ENCODE measurements around the gene MUC5B. TPM values are rescaled to one million over a fixed set of nuclear protein-coding genes. Genes with fewer than 3 reads are reported as not detected.

The MUC5B gene
- total and polyA plus RNA-seq, 3 donors from 2014 or later, result 0.45 to 0.87 (median 0.50) TPM

DNA sequence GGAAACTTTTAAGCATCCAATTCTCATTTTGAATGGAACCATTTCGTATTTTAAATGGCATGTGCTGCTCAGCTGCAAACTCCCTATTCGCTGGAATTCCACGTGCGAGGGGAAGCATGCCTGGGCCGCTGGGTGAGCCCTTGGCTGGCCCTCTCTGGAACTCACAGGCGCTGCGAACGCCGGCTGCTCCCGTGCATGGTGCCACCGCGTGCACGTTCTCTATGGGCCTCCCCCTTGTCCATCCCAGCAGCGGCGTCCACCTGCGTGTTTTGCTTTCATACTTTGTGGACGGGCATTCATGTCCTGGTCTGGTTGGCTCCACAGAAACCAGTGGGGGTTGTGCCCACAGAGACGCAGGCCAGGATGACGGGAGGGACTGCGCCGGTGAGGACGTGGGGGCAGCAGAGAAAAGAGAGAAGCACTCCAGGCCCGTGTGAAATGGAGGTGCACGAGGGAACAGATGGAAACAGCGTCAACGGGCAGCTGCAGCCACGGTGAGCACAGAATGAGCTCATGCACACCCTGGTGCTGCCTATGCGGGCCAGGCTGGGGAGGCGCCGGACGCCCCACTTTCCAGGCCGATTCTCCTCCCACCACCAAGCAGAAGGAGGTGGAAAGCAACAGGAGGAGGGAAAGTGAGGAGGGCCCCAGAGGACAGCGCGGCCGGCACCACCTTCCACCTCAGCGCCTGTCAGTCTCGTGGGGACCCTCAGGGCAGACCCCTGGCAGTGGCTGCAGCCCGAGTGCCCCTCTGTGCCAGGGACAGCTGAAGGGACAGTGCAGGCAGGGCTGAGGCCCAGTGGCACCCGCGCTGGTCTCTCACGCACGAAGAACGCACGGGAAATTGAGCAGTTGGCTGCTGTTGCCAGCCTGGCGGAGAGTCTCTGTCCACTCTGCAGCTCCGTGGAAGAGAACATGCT is 57.5 kb downstream of the MUC5B start:
- WGBS, 2 donors, result 89 to 93% methylated on average over 43 to 46 of the region's 46 CpGs

DNA sequence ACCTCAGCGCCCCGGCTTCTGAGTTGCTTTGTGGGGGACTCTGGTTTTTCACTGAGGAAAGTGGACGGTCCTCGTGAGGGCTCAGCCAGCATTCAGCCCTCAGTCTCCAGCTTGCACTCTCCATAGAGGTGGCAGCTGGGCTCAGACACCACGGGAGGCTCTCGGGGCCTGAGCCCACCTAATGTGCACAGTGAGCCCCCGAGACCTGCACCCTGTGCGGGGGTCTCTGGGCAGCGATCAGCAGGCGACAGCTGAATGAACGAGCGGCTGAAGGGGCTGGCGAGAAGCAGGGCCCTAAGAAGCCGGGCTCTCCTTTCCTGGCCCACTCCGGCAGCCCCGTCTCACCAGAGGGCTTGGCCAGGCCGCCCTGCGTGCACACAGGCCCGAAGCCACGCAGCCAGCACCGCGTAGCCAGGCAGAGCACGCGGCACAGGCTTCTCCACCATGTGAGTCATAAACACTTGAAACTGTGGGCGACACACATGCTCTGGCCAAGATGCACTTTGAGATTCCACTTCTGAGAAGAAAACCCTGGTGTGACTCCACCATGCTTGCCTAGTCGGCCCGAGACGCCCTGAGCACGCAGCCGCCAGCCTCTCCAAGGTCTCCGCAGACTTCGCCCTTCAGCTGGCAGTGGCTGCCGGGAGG is 58.6 kb downstream of the MUC5B start:
- intact Hi-C loops (cut with DNase I; ENCODE audit: low total_unique reads), result no loop called here
- DNase-seq, result no peak
- TF ChIP-seq, protein P1, sequence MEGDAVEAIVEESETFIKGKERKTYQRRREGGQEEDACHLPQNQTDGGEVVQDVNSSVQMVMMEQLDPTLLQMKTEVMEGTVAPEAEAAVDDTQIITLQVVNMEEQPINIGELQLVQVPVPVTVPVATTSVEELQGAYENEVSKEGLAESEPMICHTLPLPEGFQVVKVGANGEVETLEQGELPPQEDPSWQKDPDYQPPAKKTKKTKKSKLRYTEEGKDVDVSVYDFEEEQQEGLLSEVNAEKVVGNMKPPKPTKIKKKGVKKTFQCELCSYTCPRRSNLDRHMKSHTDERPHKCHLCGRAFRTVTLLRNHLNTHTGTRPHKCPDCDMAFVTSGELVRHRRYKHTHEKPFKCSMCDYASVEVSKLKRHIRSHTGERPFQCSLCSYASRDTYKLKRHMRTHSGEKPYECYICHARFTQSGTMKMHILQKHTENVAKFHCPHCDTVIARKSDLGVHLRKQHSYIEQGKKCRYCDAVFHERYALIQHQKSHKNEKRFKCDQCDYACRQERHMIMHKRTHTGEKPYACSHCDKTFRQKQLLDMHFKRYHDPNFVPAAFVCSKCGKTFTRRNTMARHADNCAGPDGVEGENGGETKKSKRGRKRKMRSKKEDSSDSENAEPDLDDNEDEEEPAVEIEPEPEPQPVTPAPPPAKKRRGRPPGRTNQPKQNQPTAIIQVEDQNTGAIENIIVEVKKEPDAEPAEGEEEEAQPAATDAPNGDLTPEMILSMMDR (IDR thresholded peaks at IDR 0.05), result no peak
- no peak for TF ChIP-seq POLR2A (IDR thresholded peaks at IDR 0.05)
- Histone ChIP-seq H3K27me3 (no peaks in the 10 kb centered on the region), H3K4me3 (no peak overlapping the region), H3K4me1 (no peaks in the 10 kb centered on the region), H3K36me3 (ENCODE audit: low read depth, missing control alignments) (no peaks in the 10 kb centered on the region), H3K27ac (no peak overlapping the region), H3K9me3 (no peaks in the 10 kb centered on the region)
- WGBS, 2 donors, result 75 to 85% methylated on average over 21 to 33 of the region's 33 CpGs

More for the DNA sequence above, 57.5 kb downstream of the MUC5B start:
- Histone ChIP-seq H3K4me3 (no peak overlapping the region), H3K36me3 (ENCODE audit: low read depth, missing control alignments) (no peaks in the 10 kb centered on the region), H3K27me3 (no peaks in the 10 kb centered on the region), H3K27ac (no peak overlapping the region), H3K9me3 (no peaks in the 10 kb centered on the region), H3K4me1 (no peaks in the 10 kb centered on the region)
- no peak for DNase-seq
- TF ChIP-seq, protein P1 (IDR thresholded peaks at IDR 0.05), result no peak
- no peak for TF ChIP-seq POLR2A (IDR thresholded peaks at IDR 0.05)
- intact Hi-C loops (cut with DNase I; ENCODE audit: low total_unique reads), result no loop called here

DNA sequence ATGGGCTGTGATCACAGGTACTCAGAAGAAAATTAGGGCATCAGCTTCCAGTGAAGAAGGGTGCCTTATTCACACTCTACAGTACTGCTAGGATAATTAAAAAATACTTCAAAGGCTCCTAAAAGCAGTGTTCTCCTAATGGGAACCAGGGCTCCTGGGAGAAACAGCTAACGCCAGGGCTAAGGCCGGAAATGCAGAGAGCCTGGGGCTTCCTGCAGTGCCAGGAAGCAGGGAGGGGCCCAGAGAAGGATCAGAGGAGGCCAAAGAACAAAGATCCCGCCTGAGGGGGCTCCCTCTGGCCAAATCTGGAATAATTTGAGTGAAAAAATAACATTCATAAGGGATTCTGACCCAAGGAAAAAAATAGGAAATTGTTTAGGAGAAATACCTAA is 59.1 kb downstream of the MUC5B start:
- Histone ChIP-seq H3K9me3 (no peaks in the 10 kb centered on the region), H3K4me1 (no peaks in the 10 kb centered on the region), H3K27ac (no peak overlapping the region), H3K36me3 (ENCODE audit: low read depth, missing control alignments) (no peaks in the 10 kb centered on the region), H3K27me3 (no peaks in the 10 kb centered on the region), H3K4me3 (no peak overlapping the region)
- TF ChIP-seq POLR2A (IDR thresholded peaks at IDR 0.05), result no peak
- TF ChIP-seq, protein P1 (IDR thresholded peaks at IDR 0.05), result no peak
- intact Hi-C loops (cut with DNase I; ENCODE audit: low total_unique reads), result no loop called here
- no peak for DNase-seq
- 56 to 63% methylated on average over 3 of the region's 3 CpGs for WGBS, 2 donors

DNA sequence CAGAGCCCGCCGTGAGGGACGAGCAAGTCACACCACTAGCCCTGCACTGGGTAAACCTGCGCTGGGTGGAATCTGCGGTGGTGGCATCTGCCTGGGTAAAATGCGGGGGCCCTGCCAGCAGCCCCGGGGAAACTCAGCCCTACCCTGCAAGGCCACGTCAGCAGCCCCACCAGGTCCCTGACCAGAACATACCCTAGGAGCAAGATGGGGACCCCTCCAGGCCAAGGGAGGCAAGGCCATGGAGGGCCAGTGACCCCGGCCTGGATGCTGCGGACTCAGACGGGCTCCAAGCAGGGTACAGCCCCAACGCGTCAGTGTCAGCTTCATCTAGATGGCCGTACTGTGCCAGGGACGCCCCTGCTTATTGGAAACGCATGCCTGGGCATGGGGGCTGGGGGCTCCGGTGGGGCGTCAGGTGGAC is 60.2 kb downstream of the MUC5B start:
- TF ChIP-seq, protein P1 (IDR thresholded peaks at IDR 0.05), result no peak
- no peak for TF ChIP-seq POLR2A (IDR thresholded peaks at IDR 0.05)
- no peak for DNase-seq
- Histone ChIP-seq H3K4me3 (no peak overlapping the region), H3K27me3 (no peaks in the 10 kb centered on the region), H3K4me1 (no peaks in the 10 kb centered on the region), H3K9me3 (no peaks in the 10 kb centered on the region), H3K36me3 (ENCODE audit: low read depth, missing control alignments) (no peaks in the 10 kb centered on the region), H3K27ac (no peak overlapping the region)
- intact Hi-C loops (cut with DNase I; ENCODE audit: low total_unique reads), result no loop called here
- WGBS, 2 donors, result 90 to 93% methylated on average over 11 to 18 of the region's 18 CpGs

All from testis (tissue), 3 donors.